H1 (cell line): Measurements from ENCODE around the gene DBP. TPM values are rescaled to one million over a fixed set of nuclear protein-coding genes. Genes with fewer than 3 reads are reported as not detected.

Experiments used
- CTCF ChIA-PET: fragments of 300-600 bp; sonication (Branson Sonifier 250); formaldehyde crosslinking; loops from one replicate; lab custom pipeline; 2021; ENCODE audit not compliant: partially characterized antibody; lab: Charles Lee
- POLR2A ChIA-PET: fragments of 300-600 bp; sonication (Branson Sonifier 250); formaldehyde crosslinking; loops from one replicate; lab custom pipeline; 2021; ENCODE audit warnings: inconsistent platforms; ENCODE audit not compliant: partially characterized antibody; lab: Charles Lee
- DNase-seq, 2 experiments: peaks; one replicate each; pipeline versions ENCODE4 v3.0.0 to v3.0.0-alpha.2; 2010 to 2022; ENCODE audit warnings: low spot score in 2 of 2, low read depth in 1 of 2, mixed read lengths in 1 of 2
- FAIRE-seq: peaks from 2 replicates; lab custom pipeline; 2011; peaks lifted over from hg19 to GRCh38; lab: Jason Lieb, UNC
- H2AFZ ChIP-seq: 2 replicates; pipeline ENCODE4 v1.8.1; 2012; ENCODE audit warnings: low read length, inconsistent platforms
- H2AK5ac ChIP-seq: 2 replicates; pipeline ENCODE4 v1.6.1; 2013; ENCODE audit warnings: low read depth, low read length
- H2BK120ac ChIP-seq: replicated peaks from 2 replicates; pipeline ENCODE3; 2013; ENCODE audit warnings: low read depth, low read length, inconsistent platforms
- H2BK12ac ChIP-seq: 2 replicates; pipeline ENCODE4 v1.6.1; 2013; ENCODE audit warnings: low read depth, low read length
- H2BK15ac ChIP-seq: 2 replicates; pipeline ENCODE4 v1.6.1; 2013; ENCODE audit warnings: low read length
- H2BK20ac ChIP-seq: 2 replicates; pipeline ENCODE4 v1.6.1; 2013; ENCODE audit warnings: low read length
- H2BK5ac ChIP-seq: 2 replicates; pipeline ENCODE4 v1.6.1; 2013; ENCODE audit warnings: low read depth, low read length
- H3K14ac ChIP-seq: 2 replicates; pipeline ENCODE4 v1.6.1; 2013; ENCODE audit warnings: inconsistent platforms; ENCODE audit not compliant: insufficient read length
- H3K18ac ChIP-seq: 2 replicates; pipeline ENCODE4 v1.6.1; 2013; ENCODE audit warnings: low read length; ENCODE audit errors: extremely low read depth
- H3K23ac ChIP-seq: 2 replicates; pipeline ENCODE4 v1.6.1; 2013; ENCODE audit warnings: inconsistent platforms; ENCODE audit not compliant: insufficient read length
- H3K23me2 ChIP-seq: 2 replicates; pipeline ENCODE4 v1.6.1; 2013; ENCODE audit warnings: low read depth, low read length
- H3K27ac ChIP-seq: 2 replicates; pipeline ENCODE4 v1.6.1; 2011; ENCODE audit warnings: low read depth, low read length, inconsistent platforms
- H3K27me3 ChIP-seq, 4 experiments: replicated peaks in 1 of 4; 1 replicate in 1 of 4; 2 replicates in 3 of 4; pipeline versions ENCODE4 v1.6.1 to v1.8.1; 2011 to 2013; ENCODE audit warnings: low read length in 3 of 4, mild to moderate bottlenecking in 3 of 4, inconsistent platforms in 2 of 4, mixed read lengths in 2 of 4, moderate library complexity in 1 of 4; ENCODE audit not compliant: control insufficient read depth in 3 of 4, insufficient read depth in 3 of 4; ENCODE audit errors: extremely low read depth in 1 of 4
- H3K36me3 ChIP-seq, 4 experiments: 2 replicates each; pipeline versions ENCODE4 v1.6.1 to v1.8.1; 2011 to 2013; ENCODE audit warnings: mild to moderate bottlenecking in 4 of 4, low read length in 3 of 4, moderate library complexity in 2 of 4, control low read depth in 1 of 4, inconsistent platforms in 1 of 4; ENCODE audit not compliant: insufficient read depth in 4 of 4, control insufficient read depth in 2 of 4
- H3K4ac ChIP-seq: replicated peaks from 2 replicates; pipeline ENCODE3; 2013; ENCODE audit warnings: low read length, low read depth, mixed read lengths, inconsistent platforms; ENCODE audit not compliant: insufficient read length
- H3K4me1 ChIP-seq, 4 experiments: replicated peaks in 1 of 4; 1 replicate in 1 of 4; 2 replicates in 3 of 4; pipeline versions ENCODE4 v1.6.1 to v1.8.1; 2011 to 2013; ENCODE audit warnings: low read length in 3 of 4, inconsistent platforms in 2 of 4, mixed read lengths in 1 of 4; ENCODE audit not compliant: insufficient read depth in 4 of 4, control insufficient read depth in 3 of 4
- H3K4me2 ChIP-seq, 2 experiments: 2 replicates each; pipeline versions ENCODE4 v1.6.1 to v1.8.1; 2011 to 2013; ENCODE audit warnings: low read depth in 2 of 2, low read length in 2 of 2, control low read depth in 1 of 2, inconsistent platforms in 1 of 2, mild to moderate bottlenecking in 1 of 2; ENCODE audit not compliant: insufficient read depth in 1 of 2
- H3K4me3 ChIP-seq, 4 experiments: fragments of 200-600, 300-600 bp in 1 of 4; sonication (generic), shearing (Covaris generic), sonication (Bioruptor Twin) in 1 of 4; 2 replicates each; pipeline versions ENCODE4 v1.5.1 to v1.8.1; 2011 to 2016; ENCODE audit warnings: low read length in 4 of 4, low read depth in 3 of 4, control low read depth in 2 of 4, inconsistent platforms in 2 of 4, mild to moderate bottlenecking in 2 of 4, mixed read lengths in 1 of 4, moderate library complexity in 1 of 4; ENCODE audit not compliant: insufficient read depth in 2 of 4; ENCODE audit errors: extremely low read depth in 1 of 4
- H3K56ac ChIP-seq: replicated peaks from 2 replicates; pipeline ENCODE3; 2013; ENCODE audit warnings: low read depth, mild to moderate bottlenecking, mixed read lengths, low read length, inconsistent platforms; ENCODE audit not compliant: insufficient read length
- H3K79me1 ChIP-seq: 2 replicates; pipeline ENCODE4 v1.6.1; 2013; ENCODE audit warnings: low read depth, low read length, control low read depth
- H3K79me2 ChIP-seq, 2 experiments: 2 replicates each; pipeline versions ENCODE4 v1.6.1 to v1.8.1; 2012 to 2013; ENCODE audit warnings: low read length in 2 of 2, mild to moderate bottlenecking in 2 of 2, inconsistent platforms in 1 of 2; ENCODE audit not compliant: insufficient read depth in 2 of 2, control insufficient read depth in 1 of 2
- H3K9ac ChIP-seq, 4 experiments: replicated peaks in 1 of 4; 1 replicate in 1 of 4; 2 replicates in 3 of 4; pipeline versions ENCODE4 v1.6.1 to v1.8.1; 2011 to 2013; ENCODE audit warnings: low read depth in 3 of 4, low read length in 3 of 4, control low read depth in 2 of 4, mild to moderate bottlenecking in 2 of 4, moderate library complexity in 2 of 4, inconsistent platforms in 1 of 4; ENCODE audit errors: extremely low read depth in 1 of 4
- H3K9me3 ChIP-seq, 2 experiments: 2 replicates each; pipeline versions ENCODE4 v1.6.1 to v1.8.1; 2012 to 2013; ENCODE audit warnings: mild to moderate bottlenecking in 2 of 2, moderate library complexity in 2 of 2, control low read depth in 1 of 2, inconsistent platforms in 1 of 2, low read depth in 1 of 2, low read length in 1 of 2, mixed read lengths in 1 of 2; ENCODE audit not compliant: insufficient read depth in 2 of 2
- H4K20me1 ChIP-seq, 2 experiments: replicated peaks in 1 of 2; 2 replicates each; pipeline versions ENCODE3 to v1.8.1; 2011 to 2013; ENCODE audit warnings: inconsistent platforms in 2 of 2, low read length in 2 of 2, mild to moderate bottlenecking in 1 of 2; ENCODE audit not compliant: insufficient read depth in 2 of 2, control insufficient read depth in 1 of 2
- H4K5ac ChIP-seq: 2 replicates; pipeline ENCODE4 v1.6.1; 2013; ENCODE audit warnings: low read length, low read depth, mixed read lengths, inconsistent platforms; ENCODE audit not compliant: insufficient read length
- H4K8ac ChIP-seq: 2 replicates; pipeline ENCODE4 v1.8.0; 2013; ENCODE audit warnings: mild to moderate bottlenecking, moderate library complexity, low read length, inconsistent platforms; ENCODE audit not compliant: insufficient read depth; ENCODE audit errors: extremely low read depth
- H4K91ac ChIP-seq: replicated peaks from 2 replicates; pipeline ENCODE3; 2013; ENCODE audit warnings: low read length, mixed read lengths, inconsistent platforms; ENCODE audit not compliant: insufficient read length
- ATF2 ChIP-seq: IDR thresholded peaks from 2 replicates; pipeline ENCODE4 v1.6.1; 2012; ENCODE audit warnings: low read length, inconsistent platforms
- BRCA1 ChIP-seq: IDR thresholded peaks from 2 replicates; pipeline ENCODE4 v1.6.1; 2012; ENCODE audit warnings: low read depth, low read length, improper control_type of control experiment
- CBX8 ChIP-seq: fragments of 300-800, 300-1000 bp; sonication (generic); IDR thresholded peaks from 2 replicates; pipeline ENCODE4 v1.7.1; 2016; ENCODE audit warnings: low read depth, low read length, borderline replicate concordance
- CEBPB ChIP-seq: IDR thresholded peaks from 2 replicates; pipeline ENCODE4 v1.6.1; 2012; ENCODE audit warnings: low read depth, low read length
- CHD1 ChIP-seq: IDR thresholded peaks from 2 replicates; pipeline ENCODE4 v1.6.1; 2012; ENCODE audit warnings: low read depth, low read length, improper control_type of control experiment
- GABPA ChIP-seq: IDR thresholded peaks from 2 replicates; pipeline ENCODE4 v1.6.1; 2011; ENCODE audit warnings: mild to moderate bottlenecking, low read length, moderate library complexity, borderline replicate concordance; ENCODE audit not compliant: insufficient read depth
- POLR2AphosphoS5 ChIP-seq: IDR thresholded peaks from 2 replicates; pipeline ENCODE4 v1.6.1; 2011; ENCODE audit warnings: low read depth, low read length
- RAD21 ChIP-seq, 2 experiments: IDR thresholded peaks in 1 of 2; conservative IDR thresholded peaks in 1 of 2; 2 replicates each; pipeline ENCODE4 v1.6.1; 2011; ENCODE audit warnings: low read depth in 2 of 2, low read length in 2 of 2, improper control_type of control experiment in 1 of 2, inconsistent platforms in 1 of 2, mild to moderate bottlenecking in 1 of 2, moderate library complexity in 1 of 2
- SIX5 ChIP-seq: IDR thresholded peaks from 2 replicates; pipeline ENCODE4 v1.6.1; 2011; ENCODE audit warnings: mild to moderate bottlenecking, low read depth, low read length
- TAF1 ChIP-seq: IDR thresholded peaks from 2 replicates; pipeline ENCODE4 v1.6.1; 2011; ENCODE audit warnings: mild to moderate bottlenecking, low read depth, low read length
- TEAD4 ChIP-seq: IDR thresholded peaks from 2 replicates; pipeline ENCODE4 v1.6.1; 2012; ENCODE audit warnings: low read depth, low read length, inconsistent platforms, mixed read lengths
- WGBS, 2 experiments: shearing (Covaris generic) in 1 of 2; methylation state at CpG; one replicate each; pipeline versions ENCODE4 v1.1.6 to v1.1.7; 2013 to 2015; ENCODE audit warnings: low lambda C conversion rate in 2 of 2, mixed read lengths in 2 of 2, inconsistent platforms in 1 of 2, low coverage in 1 of 2, missing lambda C conversion rate in 1 of 2; ENCODE audit not compliant: insufficient replicate concordance in 2 of 2, insufficient coverage in 1 of 2, insufficient read length in 1 of 2; ENCODE audit errors: extremely low coverage in 1 of 2, missing lambda C conversion rate in 1 of 2; 5-methylcytosine and 5-hydroxymethylcytosine counted together
- polyA plus RNA-seq, 7 experiments: library from polyadenylated mRNA; depleted of rRNA in 3 of 7; stranded (reverse) in 5 of 7; unstranded in 2 of 7; fragments of >200 nt in 5 of 7; fragments of 200-250 nt in 2 of 7; gene quantifications; 1 replicate in 5 of 7; 2 replicates in 1 of 7; 4 replicates in 1 of 7; pipeline versions ENCODE4 v1.2.1 to v1.2.3, GENCODE V29; 2011 to 2013; ENCODE audit warnings: missing spikeins in 2 of 7, mixed read lengths in 2 of 7
- total RNA-seq: library from RNA; stranded (reverse); fragmentation: NEBNext Ultra II Directional; extraction: Animal tissue kit (Norgen Biotek cat#: 25700); gene quantifications from 2 replicates; pipeline ENCODE4 v1.2.1, GENCODE V29; 2021

The DBP gene
- total and polyA plus RNA-seq, 2 of the 8 experiments (the other 6 are each of a cell fraction or from before 2014, with no cell fraction given): 7.5 to 8.3 TPM

GRCh38 chr19:48600679-48601417, 36.3 kb downstream of the DBP start:
- Histone ChIP-seq H3K4me1 (no peaks in the 10 kb centered on the region), H3K23ac (no peak overlapping the region), H3K27me3 (no peaks in the 10 kb centered on the region), H2AFZ (no peak overlapping the region), H4K20me1 (peaks cover 0 to 2% of the 10 kb centered on the region in 2 experiments), H3K79me2 (no peaks in the 10 kb centered on the region), H4K5ac (no peak overlapping the region), H3K4me3 (no peak overlapping the region), H4K91ac (no peak overlapping the region), H3K4ac (no peak overlapping the region), H3K36me3 (no peaks in the 10 kb centered on the region), H2BK15ac (no peak overlapping the region), H2BK20ac (no peak overlapping the region), H3K9me3 (no peaks in the 10 kb centered on the region), H4K8ac (no peak overlapping the region), H2BK12ac (no peak overlapping the region), H3K4me2 (no peak overlapping the region), H2AK5ac (no peak overlapping the region), H2BK120ac (no peak overlapping the region), H3K14ac (no peak overlapping the region), H3K27ac (no peak overlapping the region), H3K9ac (no peak overlapping the region), H3K79me1 (no peaks in the 10 kb centered on the region), H3K56ac (no peak overlapping the region), H3K23me2 (no peaks in the 10 kb centered on the region; the same call in 1 of the 2 replicates), H3K18ac (no peak overlapping the region), H2BK5ac (no peak overlapping the region)
- TF ChIP-seq CBX8 (no peak), RAD21 (IDR thresholded peaks at IDR 0.05 in 1 of 2, conservative IDR thresholded peaks at IDR 0.05 in 1 of 2; ENCODE audit: low read depth in 2 of 2, low read length in 2 of 2) (no peak), GABPA (no peak), TAF1 (no peak), ATF2 (no peak), POLR2AphosphoS5 (no peak), TEAD4 (no peak), CHD1 (no peak), CEBPB (no peak), SIX5 (no peak), BRCA1 (no peak)
- no peak for FAIRE-seq
- ChIA-PET CTCF (interaction anchor here (0.6 to 2.5 kb wide), 3 partner anchors 12 to 1897 kb away, joined by 3 to 11 read pairs (median 3); no protein-coding TSS in a partner anchor), POLR2A (interaction anchor here (1.1 to 27.0 kb wide), 4 partner anchors 12 to 271 kb away, joined by 3 to 788 read pairs (median 6); partner anchors contain the start of genes DBP, FAM83E, IZUMO1 and PPP1R15A)
- 84% methylated on average over 13 of the region's 21 CpGs; no CpG with 5 or more reads in 1 of the 2 experiments for WGBS, 2 experiments
- DNase-seq: no peak
